Esophagus squamous epithelium (tissue), 5 donors: ENCODE data around the gene MFN2. TPM values are rescaled to one million over a fixed set of nuclear protein-coding genes. Genes with fewer than 3 reads are reported as not detected.

Source experiments
- DNase-seq: peaks from one replicate; lab custom pipeline; 2025; lab: John Stamatoyannopoulos, UW
- H3K27ac ChIP-seq, 4 donors: fragments of 200-600 bp; sonication (generic); one replicate each; pipeline ENCODE4 v1.5.1; 2016 to 2019; ENCODE audit warnings: mild to moderate bottlenecking in 1 of 4
- H3K27me3 ChIP-seq, 4 donors: fragments of 200-600 bp; sonication (generic); 1 replicate in 3 of 4; 2 replicates in 1 of 4; pipeline versions ENCODE4 v1.5.1 to v1.6.0; 2017 to 2021; ENCODE audit warnings: antibody characterized with exemption in 1 of 4
- H3K36me3 ChIP-seq, 3 donors: fragments of 200-600 bp; sonication (generic); one replicate each; pipeline ENCODE4 v1.5.1; 2016 to 2019
- H3K4me1 ChIP-seq, 3 donors: fragments of 200-600 bp; sonication (generic); one replicate each; pipeline ENCODE4 v1.5.1; 2017 to 2019
- H3K4me3 ChIP-seq, 4 donors: fragments of 200-600 bp; sonication (generic); 1 replicate in 3 of 4; 2 replicates in 1 of 4; pipeline ENCODE4 v1.5.1; 2016 to 2019; ENCODE audit warnings: mild to moderate bottlenecking in 2 of 4, moderate library complexity in 1 of 4
- H3K9me3 ChIP-seq, 3 donors: fragments of 200-600 bp; sonication (generic); one replicate each; pipeline ENCODE4 v1.5.1; 2016 to 2019
- CTCF ChIP-seq, 6 experiments: fragments of 450-650 bp in 4 of 6; fragments of 200-600 bp in 2 of 6; sonication (generic) in 2 of 6; IDR thresholded peaks; one replicate each; pipeline ENCODE4 v1.5.1; 2016 to 2019; ENCODE audit warnings: antibody characterized with exemption in 6 of 6, mild to moderate bottlenecking in 4 of 6, moderate library complexity in 4 of 6
- POLR2A ChIP-seq, 4 donors: fragments of 450-650 bp; IDR thresholded peaks; one replicate each; pipeline ENCODE4 v1.6.1; 2017; ENCODE audit warnings: antibody characterized with exemption in 4 of 4, mild to moderate bottlenecking in 4 of 4, moderate library complexity in 3 of 4
- WGBS, 2 donors: methylation state at CpG; one replicate each; pipeline ENCODE4 v1.1.5; 2018; 5-methylcytosine and 5-hydroxymethylcytosine counted together
- intact Hi-C: fragments of 100-400 bp; cut with DNase I; formaldehyde crosslinking; loops from one replicate; pipeline ENCODE4 v1.15.0; 2022
- total RNA-seq, 4 donors: library from RNA; depleted of rRNA; stranded (reverse); fragments of >200 nt; gene quantifications; one replicate each; pipeline ENCODE4 v1.1.0, GENCODE V29; 2016
- donor health status: DM: yes; HTN: yes; CAD: no.

MFN2 gene
- total RNA-seq, 4 donors from 2014 or later = 64.4 to 96.9 (median 78.7) TPM

DNA sequence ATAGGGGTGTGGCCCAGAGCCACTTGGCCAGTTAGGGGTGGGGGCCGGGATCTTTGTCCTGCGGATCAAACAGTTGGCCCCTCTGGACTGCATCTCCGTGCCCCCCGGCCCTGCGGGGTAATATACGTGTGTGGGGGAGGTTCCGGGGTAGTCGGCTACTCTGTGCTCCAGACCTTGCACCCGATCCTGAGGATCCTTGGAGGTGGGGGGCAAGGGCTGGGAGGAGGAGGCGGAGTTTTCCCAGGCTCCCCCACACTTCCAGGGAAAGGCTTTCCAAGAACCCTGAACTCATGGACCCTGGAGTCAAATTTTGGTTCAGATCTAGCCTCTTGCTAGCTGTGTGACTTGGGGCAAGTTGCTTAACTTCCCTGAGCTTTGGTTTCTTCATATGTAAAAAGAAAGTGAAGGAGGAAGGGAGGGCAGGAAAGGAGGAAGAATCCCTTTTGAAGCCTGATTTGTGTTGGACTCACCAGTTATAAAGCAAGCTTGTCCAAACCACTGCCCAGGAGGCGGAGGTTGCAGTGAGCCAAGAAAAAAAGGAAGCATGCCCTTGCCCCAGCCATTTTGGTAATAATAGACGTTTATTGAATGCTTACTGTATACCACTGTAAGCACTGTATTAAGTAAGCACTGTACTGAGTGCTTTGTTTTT, 39.7 kb downstream of the MFN2 start:
- intact Hi-C loops = no loop called here
- Histone ChIP-seq H3K36me3 (peaks cover 0 to 33% (median 7%) of the 10 kb centered on the region in 3 donors), H3K27me3 (no peaks in the 10 kb centered on the region), H3K9me3 (no peaks in the 10 kb centered on the region), H3K4me1 (peaks cover 0 to 15% (median 0%) of the 10 kb centered on the region in 3 donors), H3K27ac (peak overlapping the region; percentile 77 to 92 (median 90)), H3K4me3 (peak overlapping the region; percentile 77 to 95 (median 93))
- no peak for DNase-seq
- TF ChIP-seq CTCF (IDR thresholded peaks at IDR 0.05) (no peak), POLR2A (IDR thresholded peaks at IDR 0.05) (no peak)
- WGBS, 2 donors = 16 to 25% methylated on average over 3 to 4 of the region's 12 CpGs

- Histone ChIP-seq H3K4me1 (peaks cover 0 to 15% (median 0%) of the 10 kb centered on the region in 3 donors), H3K36me3 (peaks cover 4 to 50% (median 10%) of the 10 kb centered on the region in 3 donors), H3K9me3 (no peaks in the 10 kb centered on the region), H3K27ac (no peak overlapping the region), H3K27me3 (no peaks in the 10 kb centered on the region), H3K4me3 (no peak overlapping the region)
- intact Hi-C loops = no loop called here
- TF ChIP-seq CTCF (IDR thresholded peaks at IDR 0.05) (no peak), POLR2A (IDR thresholded peaks at IDR 0.05) (no peak)
- no peak for DNase-seq
- 73 to 93% methylated on average over 2 to 3 of the region's 9 CpGs for WGBS, 2 donors
These were observed 41.4 kb downstream of the MFN2 start for GRCh38 chr1:12021616-12022015.

DNA sequence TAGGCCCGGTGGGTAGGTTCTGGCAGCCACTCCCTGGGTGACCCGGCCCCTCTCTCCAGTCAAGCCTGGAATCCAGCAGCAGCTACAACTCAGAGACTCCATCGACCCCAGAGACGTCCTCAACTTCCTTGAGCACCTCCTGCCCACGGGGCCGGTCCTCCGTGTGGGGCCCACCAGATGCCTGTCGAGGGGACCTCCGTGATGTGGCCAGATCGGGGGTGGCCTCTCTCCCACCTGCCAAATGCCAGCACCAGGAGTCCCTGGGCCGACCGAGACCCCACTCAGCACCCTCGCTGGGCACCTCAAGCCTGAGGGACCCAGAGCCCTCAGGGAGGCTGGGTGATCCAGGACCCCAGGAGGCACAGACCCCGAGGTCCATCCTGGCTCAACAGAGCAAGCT, 41.8 kb downstream of the MFN2 start:
- no peak overlapping the region for H3K4me3 ChIP-seq
- no peak for DNase-seq
- WGBS, 2 donors = no CpG with 5 or more reads among the region's 14 CpGs
- H3K36me3 ChIP-seq = peaks cover 4 to 54% (median 10%) of the 10 kb centered on the region in 3 donors
- peaks cover 0 to 15% (median 0%) of the 10 kb centered on the region in 3 donors for H3K4me1 ChIP-seq
- TF ChIP-seq POLR2A (IDR thresholded peaks at IDR 0.05) (no peak), CTCF (IDR thresholded peaks at IDR 0.05) (no peak)
- H3K9me3 ChIP-seq = no peaks in the 10 kb centered on the region
- intact Hi-C loops = no loop called here
- H3K27ac ChIP-seq = no peak overlapping the region
- no peaks in the 10 kb centered on the region for H3K27me3 ChIP-seq

DNA sequence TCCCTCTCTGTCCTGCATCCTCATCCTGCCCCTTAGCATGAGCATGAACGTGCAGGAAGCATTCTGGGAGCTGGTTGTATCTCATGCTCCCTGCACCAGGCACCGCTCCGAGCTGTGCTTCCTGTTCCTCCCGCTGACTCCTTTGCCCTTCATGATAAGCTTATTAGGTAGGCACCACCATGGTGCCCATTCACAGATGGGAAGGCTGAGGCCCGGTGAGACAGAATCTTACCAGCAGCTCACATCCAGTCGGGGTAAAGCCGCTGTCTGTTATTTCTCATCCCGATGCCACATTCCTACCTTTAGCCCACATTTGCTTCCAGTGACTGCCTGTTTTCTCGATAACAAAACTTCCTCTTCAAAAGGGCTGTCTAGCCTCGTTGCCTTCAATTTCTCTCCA, 46.3 kb downstream of the MFN2 start:
- Histone ChIP-seq H3K27ac (no peak overlapping the region), H3K27me3 (no peaks in the 10 kb centered on the region), H3K4me3 (no peak overlapping the region), H3K9me3 (no peaks in the 10 kb centered on the region), H3K36me3 (peaks cover 4 to 97% (median 15%) of the 10 kb centered on the region in 3 donors), H3K4me1 (no peaks in the 10 kb centered on the region)
- TF ChIP-seq CTCF (IDR thresholded peaks at IDR 0.05) = no peak
- TF ChIP-seq POLR2A (IDR thresholded peaks at IDR 0.05) = no peak
- whole genome bisulfite sequencing, 2 donors = 87 to 93% methylated on average over 10 of the region's 10 CpGs
- no peak for DNase-seq
- intact Hi-C loops = no loop called here

DNA sequence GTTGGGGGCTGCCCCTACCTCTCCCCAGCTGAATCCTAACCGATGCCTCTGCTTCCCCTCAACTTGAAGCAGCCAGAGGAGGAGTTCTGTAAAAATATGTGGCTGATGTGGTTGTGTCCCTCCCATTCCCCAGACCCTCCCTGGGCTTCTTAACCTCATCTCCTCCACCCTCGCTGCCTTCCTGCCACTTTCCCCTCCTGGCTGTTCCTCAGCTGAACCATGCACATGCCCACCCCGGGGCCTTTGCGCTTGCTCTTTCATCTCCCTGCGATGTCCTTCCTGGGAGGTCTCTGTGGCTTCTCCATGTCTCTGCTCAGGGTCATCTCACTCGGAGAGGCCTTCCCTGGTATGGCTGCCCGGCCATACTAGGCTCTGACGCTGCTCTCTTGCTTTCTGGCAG, 48.0 kb downstream of the MFN2 start:
- 86 to 93% methylated on average over 8 of the region's 8 CpGs for WGBS, 2 donors
- no peaks in the 10 kb centered on the region for H3K27me3 ChIP-seq
- no peak overlapping the region for H3K27ac ChIP-seq
- H3K4me3 ChIP-seq = no peak overlapping the region
- no peaks in the 10 kb centered on the region for H3K9me3 ChIP-seq
- DNase-seq = no peak
- intact Hi-C loops = no loop called here
- H3K4me1 ChIP-seq = no peaks in the 10 kb centered on the region
- H3K36me3 ChIP-seq = peaks cover 4 to 87% (median 12%) of the 10 kb centered on the region in 3 donors
- no peak for TF ChIP-seq CTCF (IDR thresholded peaks at IDR 0.05)
- TF ChIP-seq POLR2A (IDR thresholded peaks at IDR 0.05) = no peak
